Liver (tissue), 9 donors: ENCODE results near the gene SLC2A4RG. TPM values are rescaled to one million over a fixed set of nuclear protein-coding genes. Genes with fewer than 3 reads are reported as not detected.

Source experiments
- DNase-seq: peaks from one replicate; pipeline ENCODE4 v3.0.0-alpha.2; 2017; ENCODE audit warnings: low spot score
- H3K27ac ChIP-seq, 2 donors: one replicate each; pipeline ENCODE4 v1.7.0; 2013; ENCODE audit warnings: inconsistent platforms in 2 of 2, low read length in 2 of 2, control low read depth in 1 of 2, low read depth in 1 of 2, mild to moderate bottlenecking in 1 of 2
- H3K27me3 ChIP-seq, 4 donors: one replicate each; pipeline versions ENCODE4 v1.6.1 to v1.7.0; 2013; ENCODE audit warnings: low read length in 3 of 4, inconsistent platforms in 1 of 4, mild to moderate bottlenecking in 1 of 4, moderate library complexity in 1 of 4; ENCODE audit not compliant: control insufficient read depth in 4 of 4, insufficient read depth in 4 of 4
- H3K36me3 ChIP-seq, 4 donors: one replicate each; pipeline versions ENCODE4 v1.6.1 to v1.7.0; 2013; ENCODE audit warnings: low read length in 3 of 4, mild to moderate bottlenecking in 3 of 4, low read depth in 1 of 4, moderate library complexity in 1 of 4; ENCODE audit not compliant: control insufficient read depth in 4 of 4, insufficient read depth in 3 of 4
- H3K4me1 ChIP-seq, 4 donors: one replicate each; pipeline versions ENCODE4 v1.6.1 to v1.7.0; 2013; ENCODE audit warnings: low read length in 3 of 4, mild to moderate bottlenecking in 3 of 4, moderate library complexity in 1 of 4; ENCODE audit not compliant: control insufficient read depth in 4 of 4, insufficient read depth in 4 of 4
- H3K4me3 ChIP-seq, 3 donors: one replicate each; pipeline versions ENCODE4 v1.6.1 to v1.7.0; 2013; ENCODE audit warnings: low read length in 3 of 3, control low read depth in 1 of 3, low read depth in 1 of 3, mild to moderate bottlenecking in 1 of 3
- H3K9ac ChIP-seq, 2 donors: one replicate each; pipeline ENCODE4 v1.7.0; 2013; ENCODE audit warnings: low read length in 2 of 2, mild to moderate bottlenecking in 2 of 2, moderate library complexity in 2 of 2, control low read depth in 1 of 2, low read depth in 1 of 2
- H3K9me3 ChIP-seq, 4 donors: one replicate each; pipeline versions ENCODE4 v1.6.1 to v1.7.0; 2013; ENCODE audit warnings: low read length in 3 of 4; ENCODE audit not compliant: control insufficient read depth in 4 of 4
- CTCF ChIP-seq: fragments of 150-350 bp; IDR thresholded peaks from 2 replicates; pipeline ENCODE4 v1.5.1; 2017; ENCODE audit warnings: improper control_type of control experiment, low read depth, low read length; ENCODE audit not compliant: missing input control
- FOXA2 ChIP-seq: IDR thresholded peaks from 2 replicates; pipeline ENCODE4 v1.6.1; 2016; ENCODE audit warnings: antibody characterized with exemption
- GABPA ChIP-seq, 2 donors: IDR thresholded peaks in 1 of 2; conservative IDR thresholded peaks in 1 of 2; 2 replicates each; pipeline ENCODE4 v1.6.1; 2016; ENCODE audit warnings: antibody characterized with exemption in 2 of 2, mild to moderate bottlenecking in 1 of 2, moderate library complexity in 1 of 2
- HNF4A ChIP-seq, 2 donors: conservative IDR thresholded peaks; 2 replicates each; pipeline ENCODE4 v1.6.1; 2016; ENCODE audit warnings: antibody characterized with exemption in 2 of 2, mild to moderate bottlenecking in 2 of 2
- HNF4G ChIP-seq: IDR thresholded peaks from 2 replicates; pipeline ENCODE4 v1.6.1; 2016; ENCODE audit warnings: antibody characterized with exemption
- JUND ChIP-seq, 2 donors: IDR thresholded peaks; 2 replicates each; pipeline ENCODE4 v1.6.1; 2016; ENCODE audit warnings: antibody characterized with exemption in 2 of 2
- MAX ChIP-seq: IDR thresholded peaks from 2 replicates; pipeline ENCODE4 v1.6.1; 2016; ENCODE audit warnings: antibody characterized with exemption
- NR2F2 ChIP-seq: IDR thresholded peaks from 2 replicates; pipeline ENCODE4 v1.6.1; 2016; ENCODE audit warnings: antibody characterized with exemption
- RAD21 ChIP-seq, 2 donors: IDR thresholded peaks; 2 replicates each; pipeline ENCODE4 v1.6.1; 2016; ENCODE audit warnings: antibody characterized with exemption in 2 of 2, mild to moderate bottlenecking in 2 of 2
- REST ChIP-seq: IDR thresholded peaks from 2 replicates; pipeline ENCODE4 v1.6.1; 2016; ENCODE audit warnings: antibody characterized with exemption, mild to moderate bottlenecking
- SP1 ChIP-seq: IDR thresholded peaks from 2 replicates; pipeline ENCODE4 v1.6.1; 2018; ENCODE audit warnings: antibody characterized with exemption, mild to moderate bottlenecking
- YY1 ChIP-seq: IDR thresholded peaks from 2 replicates; pipeline ENCODE4 v1.6.1; 2016; ENCODE audit warnings: antibody characterized with exemption, mild to moderate bottlenecking
- WGBS: extraction: QIAGEN DNeasy Blood & Tissue Kit; methylation state at CpG from one replicate; pipeline ENCODE4 v1.1.7; 2013; 5-methylcytosine and 5-hydroxymethylcytosine counted together
- polyA plus RNA-seq, 2 donors: library from polyadenylated mRNA; stranded (reverse) in 1 of 2; unstranded in 1 of 2; fragments of 200-250 nt in 1 of 2; fragments of >200 nt in 1 of 2; fragmentation: Nextera tagmentation in 1 of 2; extraction: Ambion mirVana in 1 of 2; gene quantifications; one replicate each; pipeline versions ENCODE4 v1.2.1 to v1.2.3, GENCODE V29; 2013 to 2015
- total RNA-seq, 2 donors: library from RNA; depleted of rRNA; stranded (reverse); fragments of >200 nt; gene quantifications; one replicate each; pipeline ENCODE4 v1.2.3, GENCODE V29; 2014
- TF ChIP-seq, protein P1 (sequence below): IDR thresholded peaks from 2 replicates; pipeline ENCODE4 v1.6.1; 2016; ENCODE audit warnings: antibody characterized with exemption
- donor health status: healthy.
- donor health status: healthy.
- donor health status: healthy.
- donor health status: healthy.
- donor health status: healthy.

Gene SLC2A4RG
- total and polyA plus RNA-seq, 4 donors, result 22.2 to 39.7 (median 29.4) TPM

DNA sequence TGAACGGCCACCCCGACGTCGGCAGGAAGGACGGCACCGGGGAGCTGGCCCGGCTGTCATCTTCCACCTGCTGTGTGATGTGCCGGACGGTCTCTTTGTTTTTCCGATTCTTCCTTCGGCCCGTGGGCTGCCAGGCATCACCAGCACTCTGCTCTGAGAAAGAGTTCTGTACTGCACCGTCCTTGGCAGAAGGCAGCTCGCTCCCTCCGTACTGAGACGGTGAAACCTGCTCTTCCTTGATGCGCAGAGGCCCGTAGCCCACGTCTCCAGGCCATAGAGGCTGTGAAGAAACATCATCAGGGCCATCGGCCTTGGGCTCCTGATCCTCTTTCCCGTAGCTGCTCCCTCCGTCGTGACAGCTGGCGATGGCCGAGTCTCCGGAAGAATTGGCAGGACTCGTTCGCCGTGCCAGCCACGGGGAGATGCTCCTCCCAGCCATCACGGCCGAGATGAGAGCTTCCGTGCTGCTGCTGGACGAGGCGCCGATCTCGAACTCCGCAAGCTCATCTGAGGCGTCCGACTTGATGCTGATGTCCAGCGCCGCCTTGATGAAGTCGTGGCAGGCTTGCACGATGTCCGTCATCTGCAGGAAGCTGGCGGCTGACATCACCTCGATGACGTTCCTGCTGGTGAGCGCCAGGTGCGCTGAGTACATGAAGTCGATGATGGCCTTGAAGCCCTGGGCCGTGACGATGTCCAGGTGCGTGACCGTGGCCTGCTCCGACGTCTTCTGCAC lies 50.4 kb downstream of the SLC2A4RG start:
- DNase-seq, result no peak
- no peaks in the 10 kb centered on the region for H3K27me3 ChIP-seq
- no peak overlapping the region for H3K9ac ChIP-seq
- no peaks in the 10 kb centered on the region for H3K36me3 ChIP-seq
- H3K9me3 ChIP-seq, result no peaks in the 10 kb centered on the region
- no peak overlapping the region for H3K27ac ChIP-seq
- 93% methylated on average over 57 of the region's 57 CpGs for WGBS
- H3K4me3 ChIP-seq, result no peak overlapping the region
- TF ChIP-seq NR2F2 (no peak), MAX (no peak), YY1 (no peak), GABPA (IDR thresholded peaks at IDR 0.05 in 1 of 2, conservative IDR thresholded peaks at IDR 0.05 in 1 of 2) (no peak)
- peaks cover 0 to 3% (median 1%) of the 10 kb centered on the region in 4 donors for H3K4me1 ChIP-seq

- no peak overlapping the region for H3K27ac ChIP-seq
- no peak for TF ChIP-seq CTCF
- TF ChIP-seq, protein P1, sequence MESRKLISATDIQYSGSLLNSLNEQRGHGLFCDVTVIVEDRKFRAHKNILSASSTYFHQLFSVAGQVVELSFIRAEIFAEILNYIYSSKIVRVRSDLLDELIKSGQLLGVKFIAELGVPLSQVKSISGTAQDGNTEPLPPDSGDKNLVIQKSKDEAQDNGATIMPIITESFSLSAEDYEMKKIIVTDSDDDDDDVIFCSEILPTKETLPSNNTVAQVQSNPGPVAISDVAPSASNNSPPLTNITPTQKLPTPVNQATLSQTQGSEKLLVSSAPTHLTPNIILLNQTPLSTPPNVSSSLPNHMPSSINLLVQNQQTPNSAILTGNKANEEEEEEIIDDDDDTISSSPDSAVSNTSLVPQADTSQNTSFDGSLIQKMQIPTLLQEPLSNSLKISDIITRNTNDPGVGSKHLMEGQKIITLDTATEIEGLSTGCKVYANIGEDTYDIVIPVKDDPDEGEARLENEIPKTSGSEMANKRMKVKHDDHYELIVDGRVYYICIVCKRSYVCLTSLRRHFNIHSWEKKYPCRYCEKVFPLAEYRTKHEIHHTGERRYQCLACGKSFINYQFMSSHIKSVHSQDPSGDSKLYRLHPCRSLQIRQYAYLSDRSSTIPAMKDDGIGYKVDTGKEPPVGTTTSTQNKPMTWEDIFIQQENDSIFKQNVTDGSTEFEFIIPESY, result no peak
- no peak for TF ChIP-seq REST
- no peak for TF ChIP-seq GABPA (IDR thresholded peaks at IDR 0.05 in 1 of 2, conservative IDR thresholded peaks at IDR 0.05 in 1 of 2)
- TF ChIP-seq HNF4A (conservative IDR thresholded peaks at IDR 0.05), result no peak
- TF ChIP-seq RAD21 (IDR thresholded peaks at IDR 0.05), result no peak
- no peak for TF ChIP-seq YY1
- no peak for TF ChIP-seq FOXA2
- TF ChIP-seq JUND (IDR thresholded peaks at IDR 0.05), result no peak
- no peak for TF ChIP-seq SP1
- TF ChIP-seq NR2F2, result no peak
- no peak for TF ChIP-seq HNF4G
- no peak overlapping the region for H3K9ac ChIP-seq
- no peaks in the 10 kb centered on the region for H3K9me3 ChIP-seq
- H3K27me3 ChIP-seq, result no peaks in the 10 kb centered on the region
- no peak overlapping the region for H3K4me3 ChIP-seq
- whole genome bisulfite sequencing, result 95% methylated on average over 37 of the region's 37 CpGs
- DNase-seq, result no peak
- H3K36me3 ChIP-seq, result no peaks in the 10 kb centered on the region
- peaks cover 0 to 3% (median 1%) of the 10 kb centered on the region in 4 donors for H3K4me1 ChIP-seq
These were observed 51.1 kb downstream of the SLC2A4RG start for GRCh38 chr20:63790572-63791168.
